GM18526 (cell line): ENCODE measurements around the gene PRCD.
A peak's percentile ranks its signal among the peaks of the same experiment; 100 is the strongest.

Source experiments
- POLR2A ChIP-seq: IDR thresholded peaks from 3 replicates; pipeline ENCODE4 v1.6.1; 2011; ENCODE audit not compliant: insufficient read length; ENCODE audit errors: extremely low read depth

Gene PRCD

GRCh38 chr17:76557368-76558197, 17.7 kb downstream of the PRCD start:
- peak; percentile 96 for TF ChIP-seq POLR2A

GRCh38 chr17:76558198-76559095, 18.6 kb downstream of the PRCD start:
- TF ChIP-seq POLR2A = no peak

GRCh38 chr17:76560036-76560876, 20.4 kb downstream of the PRCD start:
- TF ChIP-seq POLR2A = no peak

GRCh38 chr17:76560877-76561221, 21.0 kb downstream of the PRCD start:
- TF ChIP-seq POLR2A = no peak

GRCh38 chr17:76561332-76561731, 21.5 kb downstream of the PRCD start:
- TF ChIP-seq POLR2A = no peak

GRCh38 chr17:76561799-76562268, 22.0 kb downstream of the PRCD start:
- TF ChIP-seq POLR2A = no peak

GRCh38 chr17:76562734-76563148, 22.9 kb downstream of the PRCD start:
- no peak for TF ChIP-seq POLR2A

- TF ChIP-seq POLR2A = no peak
These were observed 26.1 kb downstream of the PRCD start for GRCh38 chr17:76565728-76566612.

- TF ChIP-seq POLR2A = no peak
These were observed 26.7 kb downstream of the PRCD start for GRCh38 chr17:76566613-76566943.

GRCh38 chr17:76566988-76567431, 27.2 kb downstream of the PRCD start:
- no peak for TF ChIP-seq POLR2A

GRCh38 chr17:76567634-76568432, 28.0 kb downstream of the PRCD start:
- TF ChIP-seq POLR2A = no peak

GRCh38 chr17:76568811-76569221, 29.0 kb downstream of the PRCD start:
- no peak for TF ChIP-seq POLR2A

GRCh38 chr17:76569607-76570279, 29.9 kb downstream of the PRCD start:
- TF ChIP-seq POLR2A = no peak
